ENCODE measurements around the gene ITPR2.
"Not testable (repeated sequence)": the region's sequence is repeated elsewhere in the genome, so short reads cannot be mapped to it uniquely, and the experiment has no call there.

ITPR2 gene

GRCh38 chr12:26870491-26871419 lies 37.8 kb upstream of the ITPR2 start:
- Histone ChIP-seq H3K27ac (no peak overlapping the region), H3K4me3 (no peak overlapping the region)
- DNase-seq (ENCODE audit: low spot score): no peak
- TF ChIP-seq CTCF (IDR thresholded peaks at IDR 0.05): no peak

- no peak for TF ChIP-seq CTCF (IDR thresholded peaks at IDR 0.05)
- Histone ChIP-seq H3K4me3 (no peak overlapping the region), H3K27ac (no peak overlapping the region)
- DNase-seq (ENCODE audit: low spot score): no peak
Measured at GRCh38 chr12:26869908-26870459, 37.0 kb upstream of the ITPR2 start.

GRCh38 chr12:26869104-26869494 lies 36.1 kb upstream of the ITPR2 start:
- DNase-seq (ENCODE audit: low spot score): no peak
- Histone ChIP-seq H3K4me3 (no peak overlapping the region), H3K27ac (no peak overlapping the region)
- no peak for TF ChIP-seq CTCF (IDR thresholded peaks at IDR 0.05)

DNA sequence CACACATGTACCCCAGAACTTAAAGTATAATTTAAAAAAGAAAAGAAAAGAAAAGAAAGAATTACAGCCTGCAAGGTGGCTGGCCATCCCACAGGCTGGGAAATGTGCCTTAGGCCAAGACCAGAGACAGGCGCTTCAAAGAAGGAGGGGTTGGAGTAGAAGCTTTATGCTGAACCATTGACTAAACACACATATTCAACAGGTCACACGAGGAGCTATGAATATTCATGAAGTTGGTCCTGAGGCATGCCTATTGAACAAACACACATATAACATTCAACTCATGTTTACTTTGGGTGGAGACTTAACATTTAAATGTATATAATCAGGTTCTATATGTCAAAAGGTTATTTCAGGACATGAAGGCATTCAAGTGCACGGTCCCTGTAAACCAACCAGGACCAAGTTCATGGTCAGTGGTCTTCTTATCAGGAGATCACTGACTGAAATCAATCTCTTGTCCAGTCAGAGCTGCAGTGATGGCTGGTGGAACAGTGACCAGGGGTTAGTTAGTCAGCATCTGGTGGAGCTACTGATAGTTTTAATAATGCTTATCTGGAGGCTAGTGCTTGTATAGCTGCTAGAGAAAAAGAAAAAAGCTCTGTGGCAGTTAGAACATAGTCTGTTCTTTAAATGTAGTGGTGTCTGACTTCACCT lies 35.6 kb upstream of the ITPR2 start:
- TF ChIP-seq CTCF (IDR thresholded peaks at IDR 0.05): no peak
- H3K4me3 ChIP-seq: no peak overlapping the region
- H3K27ac ChIP-seq: no peak overlapping the region
- DNase-seq (ENCODE audit: low spot score): no peak

GRCh38 chr12:26867080-26867479 lies 34.1 kb upstream of the ITPR2 start:
- DNase-seq (ENCODE audit: low spot score): no peak
- TF ChIP-seq CTCF (IDR thresholded peaks at IDR 0.05): no peak
- no peak overlapping the region for H3K4me3 ChIP-seq
- no peak overlapping the region for H3K27ac ChIP-seq

GRCh38 chr12:26863515-26863914 lies 30.5 kb upstream of the ITPR2 start:
- DNase-seq (ENCODE audit: low spot score): no peak
- Histone ChIP-seq H3K4me3 (no peak overlapping the region), H3K27ac (no peak overlapping the region)
- TF ChIP-seq CTCF (IDR thresholded peaks at IDR 0.05): no peak

GRCh38 chr12:26862787-26863186 lies 29.8 kb upstream of the ITPR2 start:
- H3K4me3 ChIP-seq; DNase-seq (ENCODE audit: low spot score); H3K27ac ChIP-seq: not testable (repeated sequence)

Measured in coronary artery (tissue), 2 donors.